HG02798 (cell line): Measurements from ENCODE around the gene FRMPD1.
"Not testable (repeated sequence)": the region's sequence is repeated elsewhere in the genome, so short reads cannot be mapped to it uniquely, and the experiment has no call there.

Experiments
- ATAC-seq: cut with Tn5 transposase; IDR thresholded peaks from one replicate; pipeline ENCODE4 v1.9.1; 2021; ENCODE audit warnings: mild to moderate bottlenecking; ENCODE audit not compliant: unreplicated experiment, poor library complexity

The FRMPD1 gene, protein sequence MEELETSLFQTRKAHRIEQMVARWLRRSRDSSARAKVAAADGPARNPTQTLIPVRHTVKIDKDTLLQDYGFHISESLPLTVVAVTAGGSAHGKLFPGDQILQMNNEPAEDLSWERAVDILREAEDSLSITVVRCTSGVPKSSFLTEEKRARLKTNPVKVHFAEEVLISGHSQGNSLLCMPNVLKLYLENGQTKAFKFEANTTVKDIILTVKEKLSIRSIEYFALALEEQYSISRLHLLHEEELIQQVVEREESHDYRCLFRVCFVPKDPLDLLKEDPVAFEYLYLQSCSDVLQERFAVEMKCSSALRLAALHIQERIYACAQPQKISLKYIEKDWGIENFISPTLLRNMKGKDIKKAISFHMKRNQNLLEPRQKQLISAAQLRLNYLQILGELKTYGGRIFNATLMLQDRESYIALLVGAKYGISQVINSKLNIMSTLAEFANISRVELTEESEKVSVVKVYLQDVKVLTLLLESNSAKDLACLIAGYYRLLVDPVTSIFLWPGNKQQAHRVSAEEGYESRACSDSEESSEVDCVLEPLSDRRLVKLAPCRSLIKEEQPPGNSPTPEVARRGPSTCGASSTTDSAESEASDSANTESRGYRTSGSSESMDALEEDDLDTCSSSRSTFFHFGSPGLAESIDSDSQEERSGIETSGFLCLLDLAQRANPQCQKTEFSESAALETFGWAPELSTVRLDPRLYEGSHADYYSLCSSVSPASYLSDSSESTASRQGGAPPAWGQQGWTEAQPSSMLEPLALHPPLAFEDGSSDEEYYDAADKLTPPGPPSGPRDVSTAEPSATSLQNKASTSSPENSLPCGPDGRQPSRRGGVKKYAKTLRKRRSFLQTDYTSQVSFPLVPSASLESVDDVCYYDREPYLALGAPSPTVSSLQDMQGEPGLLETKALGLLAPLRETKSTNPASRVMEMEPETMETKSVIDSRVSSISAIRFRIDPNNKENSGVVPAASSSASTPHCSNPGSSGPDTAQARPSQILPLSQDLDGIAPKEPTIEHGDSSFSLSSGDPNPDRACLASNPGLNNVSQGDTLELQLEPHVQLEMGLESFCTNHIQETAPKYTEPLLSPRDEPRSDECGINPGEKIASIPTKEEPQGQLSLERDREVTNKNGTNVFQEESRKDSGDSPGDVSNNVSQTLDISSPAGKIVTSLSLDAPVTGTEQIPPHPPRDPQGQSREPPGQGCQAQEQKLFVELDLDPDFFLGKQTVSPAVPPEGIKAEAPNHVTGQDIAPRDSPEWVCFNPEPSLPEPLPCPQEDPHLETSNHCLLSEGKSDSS (N-terminal part only)

GRCh38 chr9:37650873-37651768, at the start of gene FRMPD1:
FRMPD1 (plus strand) TSS chr9:37650954; CDS start chr9:37692642, 41,688 bp downstream.
- ATAC-seq: peak; percentile 83

DNA sequence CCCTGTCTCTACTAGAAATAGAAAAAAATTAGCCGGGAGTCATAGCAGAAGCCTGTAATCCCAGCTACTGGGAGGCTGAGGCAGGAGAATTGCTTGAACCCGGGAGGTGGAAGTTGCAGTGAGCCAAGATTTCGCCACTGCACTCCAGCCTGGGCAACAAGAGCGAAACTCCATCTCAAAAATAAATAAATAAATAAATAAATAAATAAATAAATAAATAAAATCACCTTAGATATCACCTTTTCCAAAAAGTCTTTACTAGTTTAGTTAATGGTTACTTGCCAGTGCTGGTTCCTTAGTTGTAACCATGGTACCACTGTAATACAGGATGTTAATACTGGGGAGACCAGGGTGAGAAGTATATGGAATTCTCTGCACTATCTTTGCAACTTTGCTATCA, 48.7 kb upstream of the FRMPD1 start:
- not testable (repeated sequence) for ATAC-seq

- ATAC-seq: no peak
These were observed 47.9 kb upstream of the FRMPD1 start for GRCh38 chr9:37602817-37603216.

GRCh38 chr9:37604296-37604695, 46.5 kb upstream of the FRMPD1 start:
- ATAC-seq: no peak

DNA sequence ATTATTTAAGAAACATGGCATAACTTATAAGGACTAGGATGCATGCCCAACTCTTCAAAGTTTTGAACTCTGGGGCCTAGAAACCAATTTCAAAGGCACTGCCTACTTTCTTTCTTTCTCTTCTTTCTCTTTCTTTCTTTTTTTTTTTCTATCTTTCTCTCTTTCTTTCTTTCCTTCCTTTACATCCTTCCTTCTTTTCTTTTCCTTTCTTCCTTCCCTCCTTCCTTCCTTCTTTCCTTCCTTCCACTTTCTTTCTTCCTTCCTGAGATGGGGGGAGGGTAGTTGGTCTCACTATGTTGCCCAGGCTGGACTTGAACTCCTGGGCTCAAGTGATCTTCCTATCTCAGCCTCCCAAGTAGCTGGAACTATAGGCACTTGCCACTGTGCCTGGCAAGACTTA, 42.5 kb upstream of the FRMPD1 start:
- no peak for ATAC-seq

GRCh38 chr9:37609735-37610397, 40.9 kb upstream of the FRMPD1 start:
- ATAC-seq: no peak

DNA sequence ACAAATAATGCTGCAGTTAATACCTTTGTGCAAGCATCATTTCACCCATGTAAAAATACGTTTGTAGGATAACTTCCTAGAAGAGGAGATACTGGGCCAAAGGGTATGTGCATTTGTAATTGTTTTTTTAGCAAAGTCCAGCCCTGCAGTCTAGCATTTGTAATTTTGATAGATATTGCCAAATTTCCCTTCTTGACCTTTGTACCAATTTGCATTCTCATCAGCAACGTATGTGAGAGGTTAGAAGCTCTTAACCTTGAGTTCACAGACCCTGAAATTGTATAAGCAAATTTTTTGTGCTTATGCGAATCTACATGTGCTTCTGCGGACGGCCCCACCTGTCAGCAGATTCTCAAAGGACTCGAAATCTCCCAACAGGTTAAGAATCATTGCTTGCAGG, 39.7 kb upstream of the FRMPD1 start:
- ATAC-seq: no peak

DNA sequence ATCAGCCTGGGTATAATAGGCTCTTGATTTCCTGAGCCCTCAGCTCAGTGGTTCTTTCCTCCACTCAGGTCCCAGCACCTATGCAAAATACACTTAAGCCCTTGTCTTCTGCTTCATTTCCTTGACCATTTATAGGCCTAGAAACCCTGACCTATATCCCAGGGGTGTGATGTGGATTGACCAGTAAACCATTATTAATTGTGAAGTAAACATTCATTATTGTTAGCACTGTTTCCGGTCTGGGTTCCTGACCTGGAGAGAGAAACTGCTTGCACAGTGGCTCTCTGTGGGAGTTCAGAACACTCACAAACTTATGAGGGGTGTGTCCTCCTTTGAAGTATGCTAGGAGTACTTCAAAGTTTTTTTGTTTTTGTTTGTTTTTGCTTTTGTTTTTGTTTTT, 38.8 kb upstream of the FRMPD1 start:
- no peak for ATAC-seq

- no peak for ATAC-seq
These were observed 33.6 kb upstream of the FRMPD1 start for GRCh38 chr9:37617161-37617560.

DNA sequence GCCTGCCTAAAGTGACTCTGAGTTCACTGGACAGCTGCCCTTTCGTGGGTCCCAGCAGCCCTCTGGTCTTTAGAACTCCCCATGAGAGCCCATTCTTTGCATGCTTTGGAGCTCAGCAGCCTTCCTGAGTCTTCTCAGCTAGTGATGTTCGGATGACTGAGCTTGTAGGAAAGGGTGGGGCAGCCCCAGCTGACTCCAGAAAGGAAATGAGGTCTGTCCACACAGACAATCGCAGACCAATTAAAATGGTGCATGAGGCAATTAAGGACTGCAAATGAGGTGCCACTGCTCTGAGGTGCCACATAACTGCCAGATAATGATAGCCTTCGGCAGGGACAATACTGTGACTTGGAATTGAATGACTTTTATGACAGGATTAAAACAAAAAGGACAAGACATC, 32.9 kb upstream of the FRMPD1 start:
- ATAC-seq: no peak

GRCh38 chr9:37618817-37619216, 31.9 kb upstream of the FRMPD1 start:
- ATAC-seq: no peak

DNA sequence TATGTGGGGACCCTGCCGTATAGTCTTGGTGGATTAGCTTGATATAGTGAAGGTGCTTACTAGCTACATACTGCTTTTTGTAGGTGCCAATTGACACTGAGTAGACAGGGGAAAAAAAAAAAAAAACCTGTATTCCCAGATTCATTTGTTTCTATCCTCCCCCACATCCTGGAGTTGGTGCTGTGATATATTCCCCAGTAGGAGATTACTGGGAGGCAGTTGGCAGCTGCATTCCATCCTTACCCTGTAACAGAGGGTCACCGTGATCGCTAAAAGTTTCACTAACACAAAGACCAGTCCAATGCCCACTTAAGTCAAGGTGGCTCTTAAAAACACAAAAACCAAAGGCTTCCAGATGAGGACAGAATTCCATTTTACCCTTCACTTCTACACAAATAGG, 30.9 kb upstream of the FRMPD1 start:
- no peak for ATAC-seq

DNA sequence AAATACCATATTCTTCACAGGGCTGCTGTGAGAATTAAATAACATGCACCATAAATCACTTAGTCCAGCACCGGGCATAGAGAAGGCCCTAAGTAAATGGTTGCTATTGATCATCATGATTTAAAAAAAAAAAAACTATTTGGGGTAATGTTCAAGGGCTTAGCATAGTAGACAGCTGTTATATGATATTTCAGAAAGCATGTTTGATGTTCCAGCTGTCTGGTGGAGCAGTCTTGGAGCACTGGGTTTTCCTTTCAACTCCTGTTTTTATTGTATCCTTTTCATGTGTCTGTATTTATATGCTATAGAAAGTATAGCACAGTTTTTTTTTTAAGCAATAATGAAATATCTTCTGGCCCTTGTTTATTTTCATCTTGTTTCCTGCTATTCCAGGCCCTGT, 30.4 kb upstream of the FRMPD1 start:
- no peak for ATAC-seq

- ATAC-seq: no peak
These were observed 29.3 kb upstream of the FRMPD1 start for GRCh38 chr9:37621273-37622121.

- no peak for ATAC-seq
These were observed 28.3 kb upstream of the FRMPD1 start for GRCh38 chr9:37622462-37622861.

DNA sequence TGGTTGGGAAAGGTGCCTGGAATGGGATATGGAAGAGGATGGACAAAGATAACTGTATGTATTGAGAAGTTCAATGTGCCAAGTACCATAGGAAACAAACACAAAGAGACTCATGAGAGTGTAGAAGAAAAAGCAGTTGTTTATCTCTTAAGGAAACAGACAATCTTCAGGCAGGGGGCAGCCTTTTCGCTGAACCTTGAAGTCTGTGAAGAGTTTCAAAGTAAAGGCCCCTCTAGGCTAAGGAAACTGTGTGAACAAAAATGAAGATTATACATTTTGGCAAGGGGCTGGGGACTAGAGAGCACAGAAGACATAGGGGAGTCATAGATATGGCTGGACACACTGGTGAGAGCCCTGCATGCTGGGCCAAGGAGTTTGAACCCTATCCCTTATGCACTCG, 27.5 kb upstream of the FRMPD1 start:
- ATAC-seq: no peak

DNA sequence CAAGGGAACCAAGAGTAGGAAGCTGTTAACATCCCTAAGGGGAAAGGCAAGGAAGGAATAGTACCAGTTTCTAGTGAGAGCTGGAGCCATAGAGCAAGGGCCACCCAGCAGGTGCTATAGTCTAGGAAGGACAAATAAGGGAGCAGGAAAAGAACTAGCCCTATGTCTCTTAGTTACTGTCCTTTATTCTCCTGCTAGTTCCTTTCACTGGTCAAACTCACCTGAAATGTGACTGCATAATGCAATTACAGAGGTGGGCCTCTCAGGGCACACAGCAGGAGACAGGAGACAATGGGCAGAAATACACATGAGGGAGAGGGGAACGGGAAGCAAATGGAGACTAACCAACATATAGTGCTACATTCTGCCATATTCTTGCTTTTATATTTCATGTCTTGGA, 26.7 kb upstream of the FRMPD1 start:
- ATAC-seq: no peak

- no peak for ATAC-seq
These were observed 25.6 kb upstream of the FRMPD1 start for GRCh38 chr9:37625036-37625757.
